DMS114 treated with DMSO at 0.1 percent for 48 hours (cell line): ENCODE data around the gene PROC.

ENCODE experiments used
- DNase-seq: peaks from one replicate; lab custom pipeline; 2025; ENCODE audit not compliant: unreplicated experiment; lab: John Stamatoyannopoulos, UW

PROC gene

GRCh38 chr2:127454595-127455565 lies 36.7 kb downstream of the PROC start:
- no peak for DNase-seq

DNA sequence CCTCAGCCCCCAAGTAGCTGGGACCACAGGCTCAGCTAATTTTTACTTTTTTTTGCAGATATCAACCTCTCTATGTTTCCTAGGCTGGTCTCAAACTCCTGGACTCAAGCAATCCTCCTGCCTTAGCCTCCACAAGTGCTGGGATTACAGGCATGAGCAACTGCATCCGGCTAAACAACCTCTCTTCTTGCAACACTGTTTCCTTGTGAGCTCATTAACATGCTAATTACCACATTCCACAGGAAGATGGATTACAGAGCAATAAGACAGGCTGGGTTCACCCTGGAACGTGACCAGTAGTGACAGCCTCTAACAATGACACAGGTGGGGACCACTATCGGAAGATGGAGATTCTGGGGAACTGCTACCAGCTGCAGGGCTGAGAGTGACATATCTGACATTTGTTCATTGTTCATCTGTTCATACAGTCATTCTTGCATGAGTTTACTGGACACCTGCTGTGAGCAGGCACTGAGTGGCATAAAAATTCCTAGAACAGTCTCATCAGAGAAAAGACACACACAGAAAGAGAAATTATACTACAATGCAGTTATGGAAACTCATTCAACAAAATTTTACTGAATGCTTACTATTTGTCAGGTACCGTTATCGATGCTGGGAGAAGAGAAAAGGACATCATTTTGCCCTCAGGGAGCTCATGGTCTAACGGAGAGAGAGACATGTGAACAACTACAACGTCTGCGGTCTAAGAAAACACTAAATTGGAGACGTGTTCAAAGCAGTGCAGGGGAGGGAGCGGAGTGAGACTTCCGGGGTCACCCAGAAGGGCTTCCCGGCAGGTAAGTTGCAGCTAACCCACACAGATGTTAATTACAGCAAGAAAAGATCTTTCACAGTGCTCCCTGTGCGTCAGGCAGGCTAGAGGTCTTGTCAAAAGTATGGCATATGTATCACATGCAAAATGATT lies 37.6 kb downstream of the PROC start:
- DNase-seq: no peak

DNA sequence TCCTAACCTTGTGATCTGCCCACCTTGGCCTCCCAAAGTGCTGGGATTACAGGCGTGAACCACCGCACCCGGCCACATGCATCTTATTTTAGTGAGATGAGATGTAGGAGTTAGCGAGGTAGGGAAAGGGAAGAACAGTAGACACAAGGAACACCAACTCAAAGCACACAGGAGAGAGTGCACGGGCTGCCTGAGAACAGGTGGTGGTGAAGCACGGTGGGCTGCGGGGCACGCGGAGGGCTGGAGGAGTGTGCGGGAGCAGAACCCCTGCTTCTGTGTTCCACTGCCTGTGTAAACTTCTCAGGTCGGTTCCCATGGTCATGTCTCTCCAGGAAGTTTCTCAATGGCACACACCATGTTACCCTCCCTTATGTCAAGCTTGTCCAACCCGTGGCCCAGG lies 38.7 kb downstream of the PROC start:
- no peak for DNase-seq

DNA sequence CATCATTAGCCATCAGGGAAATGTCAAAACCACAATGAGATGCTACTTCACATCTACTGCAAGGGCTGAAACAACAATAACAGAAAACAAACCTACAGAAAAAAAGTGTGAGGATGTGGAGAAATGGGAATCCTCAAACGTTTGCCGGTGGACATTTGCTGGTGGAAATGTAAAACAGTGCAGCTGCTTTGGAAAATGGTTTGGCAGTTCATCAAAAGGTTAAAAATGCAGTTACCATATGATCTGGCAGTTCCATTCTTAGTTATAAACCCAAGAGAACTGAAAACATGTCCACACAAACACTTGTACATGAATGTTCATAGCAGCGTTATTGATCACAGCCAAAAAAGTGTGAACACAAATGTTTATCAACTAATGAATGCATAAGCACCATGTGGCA lies 44.2 kb downstream of the PROC start:
- no peak for DNase-seq

GRCh38 chr2:127463155-127463991 lies 45.1 kb downstream of the PROC start:
- DNase-seq: no peak

GRCh38 chr2:127464470-127465257 lies 46.4 kb downstream of the PROC start:
- DNase-seq: no peak

- no peak for DNase-seq
These were observed 47.0 kb downstream of the PROC start for GRCh38 chr2:127465258-127465657.

DNA sequence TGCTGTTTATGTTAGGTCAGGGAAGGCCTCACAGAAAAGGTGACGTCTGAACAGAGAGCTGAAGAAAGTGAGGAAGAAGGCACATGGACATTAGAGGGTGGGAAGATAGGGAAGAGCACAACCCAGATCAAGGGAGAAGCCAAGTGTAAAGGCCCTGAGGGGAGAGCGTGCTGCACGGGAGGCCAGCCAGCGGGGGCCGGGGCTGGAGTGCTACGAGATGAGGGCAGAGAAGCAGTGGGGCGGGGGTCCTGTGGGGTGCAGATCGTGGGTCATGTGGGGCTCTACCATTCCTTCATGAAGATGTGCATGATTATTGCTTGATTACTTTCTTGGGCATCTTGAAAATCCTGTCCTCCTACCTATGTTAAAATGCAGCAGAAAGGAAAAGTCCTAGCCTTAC lies 50.8 kb downstream of the PROC start:
- no peak for DNase-seq

DNA sequence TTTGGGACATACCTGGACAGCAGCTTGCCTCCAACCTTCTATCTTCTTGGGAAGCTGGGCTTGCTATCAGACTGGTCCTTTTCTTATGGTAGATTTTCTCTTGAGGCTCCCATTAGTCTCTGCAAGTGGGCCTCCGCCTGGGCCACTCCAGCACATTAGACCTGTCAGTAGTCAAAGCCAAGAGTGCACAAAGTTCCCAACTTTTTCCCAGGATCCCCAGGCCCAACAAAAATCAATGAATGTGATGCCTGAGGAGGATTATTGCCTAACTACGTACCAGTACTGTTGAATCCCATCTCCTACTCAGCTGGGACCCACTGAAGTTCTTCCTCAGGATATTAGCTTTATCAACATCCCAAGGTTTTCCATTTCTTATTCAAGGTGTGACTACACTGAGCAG lies 51.7 kb downstream of the PROC start:
- no peak for DNase-seq

- no peak for DNase-seq
These were observed 53.2 kb downstream of the PROC start for GRCh38 chr2:127471286-127471988.

- no peak for DNase-seq
These were observed 54.0 kb downstream of the PROC start for GRCh38 chr2:127472268-127472667.

GRCh38 chr2:127475788-127476187 lies 57.6 kb downstream of the PROC start:
- no peak for DNase-seq
